Measurements from ENCODE around the gene SERP2. TPM values are rescaled to one million over a fixed set of nuclear protein-coding genes. Genes with fewer than 3 reads are reported as not detected.

Gene SERP2
- polyA plus RNA-seq, 2 of the 4 experiments (the other 2 are of a cell fraction): not detected

GRCh38 chr13:44340508-44340907 lies 33.1 kb upstream of the SERP2 start:
- CTCF ChIA-PET: interaction anchor here (2.1 kb wide), 1 partner anchor 22 kb away, joined by 4 read pairs; no protein-coding TSS in a partner anchor
- DNase-seq (ENCODE audit: low read depth in 1 of 2, low spot score in 1 of 2): no peak
- TF ChIP-seq HOXB13 (CRISPR knock-in tag; IDR thresholded peaks at IDR 0.05; ENCODE audit: low read depth) (no peak), RARB (CRISPR knock-in tag; IDR thresholded peaks at IDR 0.05) (no peak), FOXS1 (CRISPR knock-in tag; IDR thresholded peaks at IDR 0.05) (no peak), ZNF302 (CRISPR knock-in tag; IDR thresholded peaks at IDR 0.05) (no peak)
- Histone ChIP-seq H3K4me1 (no peaks in the 10 kb centered on the region), H3K9me3 (no peaks in the 10 kb centered on the region), H3K27ac (no peak overlapping the region), H3K4me2 (no peak overlapping the region), H3K4me3 (no peak overlapping the region)
- POLR2A ChIA-PET: no interaction called here
- FAIRE-seq: no peak
- 35% methylated on average over 2 of the region's 2 CpGs for WGBS (ENCODE audit: missing lambda C conversion rate)
- ATAC-seq: no peak

GRCh38 chr13:44342741-44343140 lies 30.9 kb upstream of the SERP2 start:
- WGBS (ENCODE audit: missing lambda C conversion rate): 83% methylated on average over 1 of the region's 1 CpG
- ATAC-seq: no peak
- TF ChIP-seq SMC3 (IDR thresholded peaks at IDR 0.05) (no peak), USF2 (IDR thresholded peaks at IDR 0.05) (no peak), GATA3 (IDR thresholded peaks at IDR 0.05; ENCODE audit: borderline replicate concordance) (no peak), NR3C1 (IDR thresholded peaks at IDR 0.05) (no peak), POLR2A (IDR thresholded peaks at IDR 0.05; ENCODE audit: low read length) (no peak), ATOH8 (CRISPR knock-in tag; IDR thresholded peaks at IDR 0.05; ENCODE audit: low read depth) (no peak), EHF (CRISPR knock-in tag; IDR thresholded peaks at IDR 0.05) (no peak), HES2 (IDR thresholded peaks at IDR 0.05) (no peak), RAD21 (conservative IDR thresholded peaks at IDR 0.05 in 1 of 2, IDR thresholded peaks at IDR 0.05 in 1 of 2) (no peak), JUN (IDR thresholded peaks at IDR 0.05) (no peak)
- CTCF ChIA-PET: no interaction called here
- H3K4me2 ChIP-seq: no peak overlapping the region
- POLR2A ChIA-PET: no interaction called here
- H3K27ac ChIP-seq: no peak overlapping the region
- DNase-seq (ENCODE audit: low read depth in 1 of 2, low spot score in 1 of 2): no peak
- no peak for FAIRE-seq
- no peak overlapping the region for H3K4me3 ChIP-seq
- H3K9me3 ChIP-seq: no peaks in the 10 kb centered on the region
- H3K4me1 ChIP-seq: no peaks in the 10 kb centered on the region

GRCh38 chr13:44346534-44346933 lies 27.1 kb upstream of the SERP2 start:
- DNase-seq (ENCODE audit: low read depth in 1 of 2, low spot score in 1 of 2) (no peak), ATAC-seq (no peak), FAIRE-seq (no peak)
- ChIA-PET CTCF (no interaction called here), POLR2A (no interaction called here)
- H3K4me2 ChIP-seq: no peak overlapping the region
- no peaks in the 10 kb centered on the region for H3K9me3 ChIP-seq
- H3K4me1 ChIP-seq: no peaks in the 10 kb centered on the region
- H3K4me3 ChIP-seq: no peak overlapping the region
- no peak overlapping the region for H3K27ac ChIP-seq
- TF ChIP-seq KDM1A (IDR thresholded peaks at IDR 0.05; ENCODE audit: low read depth): no peak
- no peak for TF ChIP-seq TFCP2L1 (CRISPR knock-in tag; IDR thresholded peaks at IDR 0.05)
- TF ChIP-seq ZNF302 (CRISPR knock-in tag; IDR thresholded peaks at IDR 0.05): no peak
- no peak for TF ChIP-seq MYC (IDR thresholded peaks at IDR 0.05; ENCODE audit: borderline replicate concordance, low read length)
- no peak for TF ChIP-seq CHD4 (IDR thresholded peaks at IDR 0.05; ENCODE audit: borderline replicate concordance)
- TF ChIP-seq CHD2 (IDR thresholded peaks at IDR 0.05; ENCODE audit: low read length, partially characterized antibody): no peak
- TF ChIP-seq HEYL (CRISPR knock-in tag; IDR thresholded peaks at IDR 0.05): no peak
- no peak for TF ChIP-seq HDAC2 (IDR thresholded peaks at IDR 0.05)
- no peak for TF ChIP-seq MAFK (IDR thresholded peaks at IDR 0.05; ENCODE audit: partially characterized antibody)
- no peak for TF ChIP-seq SMC3 (IDR thresholded peaks at IDR 0.05)
- no peak for TF ChIP-seq HES2 (IDR thresholded peaks at IDR 0.05)
- TF ChIP-seq FOSL2 (IDR thresholded peaks at IDR 0.05): no peak
- TF ChIP-seq FOSL2 (CRISPR knock-in tag; IDR thresholded peaks at IDR 0.05): no peak
- no peak for TF ChIP-seq PHF8 (IDR thresholded peaks at IDR 0.05; ENCODE audit: borderline replicate concordance, low read depth)
- no peak for TF ChIP-seq SREBF2 (IDR thresholded peaks at IDR 0.05)

Measured in A549 (cell line).